ENCODE data around the gene HCN2.

DNA sequence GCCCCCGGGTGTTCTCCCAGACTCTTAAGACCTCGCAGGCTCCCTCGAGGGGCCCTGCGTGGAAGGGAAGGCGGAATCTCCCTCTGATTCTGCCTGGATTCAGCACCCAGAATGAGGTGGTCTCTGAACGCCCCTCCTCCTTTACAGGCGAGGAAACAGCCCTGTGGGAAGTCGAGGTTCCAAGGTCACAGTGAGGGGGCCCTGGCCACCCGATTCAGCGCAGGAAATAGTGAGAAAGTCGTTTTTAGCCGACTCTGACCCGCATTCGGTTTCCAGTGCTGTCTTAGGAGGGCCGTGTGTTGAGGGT lies 16.2 kb upstream of the HCN2 start:
- TF ChIP-seq, protein P1, sequence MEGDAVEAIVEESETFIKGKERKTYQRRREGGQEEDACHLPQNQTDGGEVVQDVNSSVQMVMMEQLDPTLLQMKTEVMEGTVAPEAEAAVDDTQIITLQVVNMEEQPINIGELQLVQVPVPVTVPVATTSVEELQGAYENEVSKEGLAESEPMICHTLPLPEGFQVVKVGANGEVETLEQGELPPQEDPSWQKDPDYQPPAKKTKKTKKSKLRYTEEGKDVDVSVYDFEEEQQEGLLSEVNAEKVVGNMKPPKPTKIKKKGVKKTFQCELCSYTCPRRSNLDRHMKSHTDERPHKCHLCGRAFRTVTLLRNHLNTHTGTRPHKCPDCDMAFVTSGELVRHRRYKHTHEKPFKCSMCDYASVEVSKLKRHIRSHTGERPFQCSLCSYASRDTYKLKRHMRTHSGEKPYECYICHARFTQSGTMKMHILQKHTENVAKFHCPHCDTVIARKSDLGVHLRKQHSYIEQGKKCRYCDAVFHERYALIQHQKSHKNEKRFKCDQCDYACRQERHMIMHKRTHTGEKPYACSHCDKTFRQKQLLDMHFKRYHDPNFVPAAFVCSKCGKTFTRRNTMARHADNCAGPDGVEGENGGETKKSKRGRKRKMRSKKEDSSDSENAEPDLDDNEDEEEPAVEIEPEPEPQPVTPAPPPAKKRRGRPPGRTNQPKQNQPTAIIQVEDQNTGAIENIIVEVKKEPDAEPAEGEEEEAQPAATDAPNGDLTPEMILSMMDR (IDR thresholded peaks at IDR 0.05): no peak
- TF ChIP-seq, protein P2, sequence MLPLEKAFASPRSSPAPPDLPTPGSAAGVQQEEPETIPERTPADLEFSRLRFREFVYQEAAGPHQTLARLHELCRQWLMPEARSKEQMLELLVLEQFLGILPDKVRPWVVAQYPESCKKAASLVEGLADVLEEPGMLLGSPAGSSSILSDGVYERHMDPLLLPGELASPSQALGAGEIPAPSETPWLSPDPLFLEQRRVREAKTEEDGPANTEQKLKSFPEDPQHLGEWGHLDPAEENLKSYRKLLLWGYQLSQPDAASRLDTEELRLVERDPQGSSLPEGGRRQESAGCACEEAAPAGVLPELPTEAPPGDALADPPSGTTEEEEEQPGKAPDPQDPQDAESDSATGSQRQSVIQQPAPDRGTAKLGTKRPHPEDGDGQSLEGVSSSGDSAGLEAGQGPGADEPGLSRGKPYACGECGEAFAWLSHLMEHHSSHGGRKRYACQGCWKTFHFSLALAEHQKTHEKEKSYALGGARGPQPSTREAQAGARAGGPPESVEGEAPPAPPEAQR (CRISPR knock-in tag; IDR thresholded peaks at IDR 0.05): no peak

Measured in WTC11 (cell line).